ENCODE results near the gene VPS35.

- TF ChIP-seq CTCF (IDR thresholded peaks at IDR 0.05): no peak
- TF ChIP-seq POLR2AphosphoS5 (IDR thresholded peaks at IDR 0.05): no peak
- no peak for TF ChIP-seq POLR2A (IDR thresholded peaks at IDR 0.05)
- TF ChIP-seq EP300 (IDR thresholded peaks at IDR 0.05): no peak
Observed at GRCh38 chr16:46701615-46702014, 12.6 kb upstream of the VPS35 start.
